ENCODE data around the gene ITPKB.
"Not testable (repeated sequence)": the region's sequence is repeated elsewhere in the genome, so short reads cannot be mapped to it uniquely, and the experiment has no call there.

DNA sequence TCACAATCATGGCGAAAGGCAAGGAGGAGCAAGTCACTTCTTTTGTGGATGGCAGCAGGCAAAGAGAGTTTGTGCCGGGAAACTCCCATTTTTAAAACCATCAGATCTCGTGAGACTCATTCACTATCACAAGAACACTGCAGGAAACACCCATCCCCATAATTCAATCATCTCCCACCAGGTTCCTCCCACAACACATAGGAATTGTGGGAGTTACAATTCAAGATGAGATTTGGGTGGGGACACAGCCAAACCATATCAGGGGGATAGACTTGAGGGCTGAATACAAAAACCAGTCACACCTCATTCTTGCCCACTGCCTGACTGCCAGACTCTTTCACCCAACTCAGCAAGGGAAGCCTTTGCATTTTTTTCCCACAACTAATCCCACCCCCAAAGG lies 140.1 kb downstream of the ITPKB start:
- TF ChIP-seq CTCF (conservative IDR thresholded peaks at IDR 0.05; ENCODE audit: low read depth, low read length); EZH2 (IDR thresholded peaks at IDR 0.05; ENCODE audit: low read length, unreplicated experiment); EZH2phosphoT487 (IDR thresholded peaks at IDR 0.05; ENCODE audit: borderline replicate concordance, low read length): not testable (repeated sequence)

Measured in PC-3 (cell line).